K562 (cell line): ENCODE results near the gene PRDX3. TPM values are rescaled to one million over a fixed set of nuclear protein-coding genes. Genes with fewer than 3 reads are reported as not detected.
A peak's percentile ranks its signal among the peaks of the same experiment; 100 is the strongest.

Source experiments
- CTCF ChIP-seq, 3 experiments: IDR thresholded peaks in 2 of 3; conservative IDR thresholded peaks in 1 of 3; 2 replicates each; pipeline ENCODE4 v1.5.1; 2011 to 2012; ENCODE audit warnings: low read length in 3 of 3, mild to moderate bottlenecking in 3 of 3, control low read depth in 2 of 3, improper control_type of control experiment in 1 of 3, inconsistent platforms in 1 of 3, low read depth in 1 of 3, mixed read lengths in 1 of 3, moderate library complexity in 1 of 3; ENCODE audit not compliant: insufficient read depth in 2 of 3
- ESRRA ChIP-seq: fragments of 450-650 bp; IDR thresholded peaks from 2 replicates; pipeline ENCODE4 v1.6.1; 2014; ENCODE audit warnings: low read depth, mild to moderate bottlenecking, moderate library complexity, borderline replicate concordance
- HEY1 ChIP-seq: fragments of 250-450 bp; sonication (Bioruptor Pico); IDR thresholded peaks from 2 replicates; pipeline ENCODE4 v1.5.0; 2020; ENCODE audit warnings: mild to moderate bottlenecking, moderate library complexity, borderline replicate concordance
- KDM2B ChIP-seq: fragments of 250-450 bp; sonication (Bioruptor Pico); IDR thresholded peaks from 2 replicates; pipeline ENCODE4 v1.8.0; 2021; ENCODE audit warnings: mild to moderate bottlenecking, moderate library complexity
- PHF21A ChIP-seq: fragments of 450-650 bp; IDR thresholded peaks from 2 replicates; pipeline ENCODE4 v1.6.1; 2017; ENCODE audit warnings: low read depth, borderline replicate concordance
- TEAD4 ChIP-seq, 2 experiments: sonication (generic) in 1 of 2; formaldehyde crosslinking in 1 of 2; IDR thresholded peaks; 2 replicates each; pipeline versions ENCODE4 v1.6.1 to v1.8.0; 2012 to 2022; ENCODE audit warnings: borderline replicate concordance in 1 of 2, inconsistent platforms in 1 of 2, low read length in 1 of 2, mild to moderate bottlenecking in 1 of 2, missing genetic modification reagents in 1 of 2
- ZFX ChIP-seq: sonication (generic); formaldehyde crosslinking; IDR thresholded peaks from 2 replicates; pipeline ENCODE4 v1.8.0; 2022; ENCODE audit warnings: mild to moderate bottlenecking, missing genetic modification reagents, moderate library complexity
- ZKSCAN3 ChIP-seq: fragments of 250-450 bp; sonication (Bioruptor Pico); IDR thresholded peaks from 2 replicates; pipeline ENCODE4 v1.4.0; 2020
- ZNF146 ChIP-seq: IDR thresholded peaks from one replicate; pipeline ENCODE4 v1.6.1; 2018; ENCODE audit warnings: missing compliant biosample characterization; ENCODE audit not compliant: unreplicated experiment
- polyA plus RNA-seq, 8 experiments: library from polyadenylated mRNA; depleted of rRNA in 4 of 8; stranded (reverse) in 5 of 8; unstranded in 3 of 8; fragments of >200 nt; fragmentation: Nextera tagmentation in 2 of 8; fragmentation: Illumina TruSeq in 1 of 8; extraction: Ambion mirVana in 2 of 8; extraction: Trizol in 1 of 8; gene quantifications; 2 replicates each; pipeline versions ENCODE4 v1.2.1 to v1.2.3, GENCODE V29; 2011 to 2014; ENCODE audit warnings: inconsistent platforms in 1 of 8, missing spikeins in 1 of 8
- total RNA-seq, 7 experiments: library from RNA; depleted of rRNA in 6 of 7; stranded (reverse); fragments of >200 nt in 6 of 7; fragmentation: Illumina TruSeq in 2 of 7; extraction: Trizol in 2 of 7; gene quantifications; 2 replicates each; pipeline versions ENCODE4 v1.2.1 to v1.2.3, GENCODE V29; 2011 to 2021; ENCODE audit warnings: low replicate concordance in 1 of 7

The PRDX3 gene
- total and polyA plus RNA-seq, 9 of the 15 experiments (the other 6 are each of a cell fraction or from before 2014, with no cell fraction given), result 122 to 994 (median 173) TPM

GRCh38 chr10:119206603-119207365, 28.2 kb upstream of the PRDX3 start (continued):
- TF ChIP-seq TEAD4 (IDR thresholded peaks at IDR 0.05; ENCODE audit: low read length), result no peak
- no peak for TF ChIP-seq TEAD4 (CRISPR knock-in tag; IDR thresholded peaks at IDR 0.05; ENCODE audit: borderline replicate concordance)
- no peak for TF ChIP-seq ZKSCAN3 (CRISPR knock-in tag)
- peak; percentile 59 to 75 (median 63) for TF ChIP-seq CTCF (IDR thresholded peaks at IDR 0.05 in 2 of 3, conservative IDR thresholded peaks at IDR 0.05 in 1 of 3; ENCODE audit: insufficient read depth in 2 of 3, low read depth in 1 of 3, low read length in 3 of 3)
- peak; percentile 18; the same call in 1 of the 2 replicates for TF ChIP-seq ESRRA
- TF ChIP-seq PHF21A, result no peak
- no peak for TF ChIP-seq HEY1
- peak; percentile 60 for TF ChIP-seq ZFX (CRISPR knock-in tag)
- TF ChIP-seq ZNF146 (CRISPR knock-in tag), result no peak
- TF ChIP-seq KDM2B (CRISPR knock-in tag), result no peak
- TF ChIP-seq, all 486 proteins: peak for 35
